Fibroblast of villous mesenchyme (primary cell): ENCODE measurements around the gene SAMD11. TPM values are rescaled to one million over a fixed set of nuclear protein-coding genes. Genes with fewer than 3 reads are reported as not detected.

Source experiments
- DNase-seq: peaks from one replicate; pipeline ENCODE4 v3.0.0-alpha.2; 2010; ENCODE audit warnings: low read depth
- H3K4me3 ChIP-seq: 2 replicates; pipeline ENCODE4 v1.5.1; 2011; ENCODE audit warnings: low read depth, mild to moderate bottlenecking, low read length
- CTCF ChIP-seq: IDR thresholded peaks from 2 replicates; pipeline ENCODE4 v1.5.1; 2012; ENCODE audit warnings: low read depth, mild to moderate bottlenecking, low read length; ENCODE audit not compliant: insufficient read depth
- total RNA-seq: library from RNA; depleted of rRNA; stranded (reverse); fragments of >200 nt; gene quantifications from 2 replicates; pipeline ENCODE4 v1.2.3, GENCODE V29; 2012

The SAMD11 gene
- total RNA-seq, 1 donor = 2.2 TPM

GRCh38 chr1:908661-909060 is 15.1 kb upstream of the SAMD11 start:
- no peak overlapping the region for H3K4me3 ChIP-seq
- no peak for TF ChIP-seq CTCF
- no peak for DNase-seq

GRCh38 chr1:909861-910310 is 13.8 kb upstream of the SAMD11 start:
- no peak overlapping the region for H3K4me3 ChIP-seq
- TF ChIP-seq CTCF = no peak
- DNase-seq = no peak

GRCh38 chr1:910311-910880 is 13.3 kb upstream of the SAMD11 start:
- no peak for DNase-seq
- TF ChIP-seq CTCF = no peak
- no peak overlapping the region for H3K4me3 ChIP-seq

GRCh38 chr1:910881-911721 is 12.6 kb upstream of the SAMD11 start:
- no peak for TF ChIP-seq CTCF
- H3K4me3 ChIP-seq = no peak overlapping the region
- no peak for DNase-seq

- no peak overlapping the region for H3K4me3 ChIP-seq
- no peak for DNase-seq
- no peak for TF ChIP-seq CTCF
Measured at GRCh38 chr1:911875-912739, 11.6 kb upstream of the SAMD11 start.

GRCh38 chr1:912740-913301 is 10.9 kb upstream of the SAMD11 start:
- no peak overlapping the region for H3K4me3 ChIP-seq
- DNase-seq = no peak
- TF ChIP-seq CTCF = no peak
